Activated gamma-delta T cell treated with Interleukin-2 at 50 U/mL for 16 hours (primary cell): Measurements from ENCODE around the gene CENPO.

Source experiments
- DNase-seq: peaks from one replicate; pipeline ENCODE4 v3.0.0-alpha.2; 2020

The CENPO gene

GRCh38 chr2:24792874-24793760 is at the start of gene CENPO, which contains the start of gene PTRHD1:
TSS of gene CENPO (plus strand) at chr2:24793425. CDS start at chr2:24793920, 495 bp downstream.
TSS of gene PTRHD1 (minus strand) at chr2:24793391. CDS start at chr2:24793377, 14 bp downstream.
- DNase-seq, result peak; percentile 94

- DNase-seq, result no peak
Observed at GRCh38 chr2:24743924-24744323, 49.3 kb upstream of the CENPO start.

- DNase-seq, result no peak
Observed at GRCh38 chr2:24744356-24744755, 48.9 kb upstream of the CENPO start.

- no peak for DNase-seq
Observed at GRCh38 chr2:24745825-24746224, 47.4 kb upstream of the CENPO start.

GRCh38 chr2:24747299-24747698 is 45.9 kb upstream of the CENPO start:
- DNase-seq, result no peak

GRCh38 chr2:24749069-24749691 is 44.0 kb upstream of the CENPO start:
- no peak for DNase-seq

DNA sequence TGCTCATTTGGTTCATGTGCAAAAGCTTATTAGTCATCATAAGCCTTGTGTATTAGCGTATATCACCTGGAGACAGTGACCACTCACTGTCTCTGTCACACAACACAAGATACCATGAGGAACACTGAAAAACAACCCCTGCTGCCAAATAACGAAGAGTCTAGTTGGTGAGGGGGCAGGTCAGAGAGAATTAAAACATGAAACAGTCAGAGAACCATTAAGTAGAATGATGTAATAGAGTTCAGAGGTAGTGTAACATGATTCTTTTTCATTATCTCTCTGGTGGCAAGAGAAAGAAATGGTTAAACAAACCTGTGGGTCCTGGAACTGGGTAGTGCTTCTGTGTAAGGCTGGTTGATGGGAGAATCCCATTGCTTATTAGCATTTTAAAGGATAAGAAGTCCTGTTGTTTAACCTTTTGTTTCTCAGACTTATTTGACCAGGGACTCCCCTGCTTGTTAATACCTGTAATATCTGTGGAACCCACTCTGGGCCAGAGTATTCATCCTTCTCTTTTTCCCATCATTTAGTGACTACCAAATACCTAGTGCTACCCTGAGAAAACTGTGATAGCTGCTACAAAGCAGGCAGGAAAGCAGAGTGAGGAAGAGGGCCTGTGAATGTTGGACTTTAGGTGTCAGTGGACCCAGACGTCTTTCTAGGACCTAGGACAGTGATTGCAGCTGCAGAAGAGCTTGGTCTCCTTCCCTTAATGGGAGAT is 38.1 kb upstream of the CENPO start:
- no peak for DNase-seq

- no peak for DNase-seq
Observed at GRCh38 chr2:24756789-24757188, 36.4 kb upstream of the CENPO start.

GRCh38 chr2:24761866-24762265 is 31.4 kb upstream of the CENPO start:
- DNase-seq, result no peak

DNA sequence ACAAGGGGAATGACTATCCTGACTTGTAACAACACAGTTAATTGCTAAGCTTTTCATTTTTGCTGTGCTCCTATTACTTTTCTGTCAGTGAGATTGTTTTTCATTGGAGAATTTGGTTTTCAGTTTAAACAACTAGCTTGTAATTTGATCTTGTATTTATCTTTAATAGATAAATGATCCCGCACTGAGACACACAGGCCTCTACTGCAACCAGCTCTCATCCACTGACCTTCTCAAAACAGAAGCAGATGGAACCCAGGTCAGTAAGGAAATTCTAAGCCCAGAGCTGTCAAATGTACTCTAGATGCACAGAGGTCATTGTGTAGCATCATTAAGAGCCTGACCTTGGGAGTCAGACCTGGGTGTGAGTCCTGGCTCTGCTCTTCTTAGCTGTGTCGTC is 30.7 kb upstream of the CENPO start:
- no peak for DNase-seq

DNA sequence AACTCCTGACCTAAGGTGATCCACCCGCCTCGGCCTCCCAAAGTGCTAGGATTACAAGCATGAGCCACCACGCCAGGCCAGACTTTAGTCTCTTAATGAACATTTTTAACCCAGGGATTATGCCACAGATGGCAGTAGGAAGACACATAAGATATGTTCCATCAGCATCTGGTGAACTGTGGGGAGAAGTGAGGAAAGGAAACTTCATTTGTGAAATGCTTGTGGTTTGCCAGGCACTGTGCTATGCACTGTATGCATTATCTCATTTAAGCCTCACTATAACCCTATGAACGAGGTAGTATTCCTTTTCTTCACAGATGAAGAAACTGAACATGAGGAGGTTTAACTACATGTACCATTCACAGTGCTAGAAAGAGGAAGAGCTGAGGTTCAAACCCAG is 29.4 kb upstream of the CENPO start:
- DNase-seq, result no peak

DNA sequence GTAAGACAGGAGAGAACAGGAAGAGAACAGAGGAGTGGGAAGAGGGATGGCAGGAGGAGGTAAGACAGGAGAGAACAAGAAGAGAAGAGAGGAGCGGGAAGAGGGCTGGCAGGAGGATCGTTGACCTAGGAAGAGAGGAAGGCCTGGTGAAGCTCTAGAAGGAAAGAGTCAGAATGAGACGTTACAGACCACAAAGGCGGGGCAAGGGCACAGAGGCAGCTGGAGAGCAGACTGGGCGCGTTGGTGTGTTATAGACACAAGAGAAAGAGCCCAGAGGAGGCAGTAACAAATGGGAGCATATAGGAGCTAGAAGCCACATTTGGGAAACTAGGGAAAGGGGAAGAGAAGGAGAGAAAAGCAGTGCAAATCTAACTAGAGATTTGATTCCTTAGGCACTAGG is 26.6 kb upstream of the CENPO start:
- no peak for DNase-seq

- no peak for DNase-seq
Observed at GRCh38 chr2:24768013-24768412, 25.2 kb upstream of the CENPO start.

DNA sequence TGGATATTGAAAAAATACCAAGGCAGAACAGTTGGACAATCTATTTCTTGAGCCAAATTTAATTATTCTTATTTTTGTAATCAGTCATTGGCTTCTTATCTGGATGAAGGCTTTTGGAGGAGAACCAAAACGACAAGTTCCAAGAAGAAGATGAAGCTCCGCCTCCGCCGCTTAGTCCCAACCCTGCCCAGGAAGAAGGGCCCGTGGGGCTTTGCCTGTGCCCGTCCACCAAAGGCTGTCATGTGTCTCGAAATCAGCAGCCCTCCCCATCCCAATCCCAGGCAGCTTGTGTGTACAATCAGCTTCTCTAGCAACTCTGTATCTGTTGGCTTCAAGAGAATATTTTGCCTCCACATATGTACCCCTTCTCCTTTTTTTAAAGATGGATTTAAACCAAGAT is 24.6 kb upstream of the CENPO start:
- no peak for DNase-seq

DNA sequence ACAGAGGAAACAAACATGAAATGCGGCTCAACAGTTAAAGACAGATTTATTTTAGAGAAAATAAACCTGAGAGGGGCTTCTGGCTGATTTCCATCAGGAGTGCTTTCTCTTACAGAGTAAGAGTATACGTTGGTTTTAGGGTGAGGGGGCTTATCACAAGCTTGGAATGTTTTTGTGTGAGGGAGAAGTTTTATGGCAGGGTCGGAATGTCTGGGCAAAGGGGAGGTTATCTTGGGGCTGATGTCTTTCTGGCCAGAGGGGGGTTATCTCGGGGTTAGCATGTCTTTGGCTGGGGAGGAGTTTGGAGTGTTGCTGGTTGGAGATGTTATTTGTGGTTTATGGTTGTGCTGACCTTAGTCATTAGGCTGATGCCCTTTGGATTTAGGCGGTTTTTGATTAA is 22.2 kb upstream of the CENPO start:
- no peak for DNase-seq

- no peak for DNase-seq
Observed at GRCh38 chr2:24771764-24772586, 21.2 kb upstream of the CENPO start.

- no peak for DNase-seq
Observed at GRCh38 chr2:24774373-24774772, 18.9 kb upstream of the CENPO start.

DNA sequence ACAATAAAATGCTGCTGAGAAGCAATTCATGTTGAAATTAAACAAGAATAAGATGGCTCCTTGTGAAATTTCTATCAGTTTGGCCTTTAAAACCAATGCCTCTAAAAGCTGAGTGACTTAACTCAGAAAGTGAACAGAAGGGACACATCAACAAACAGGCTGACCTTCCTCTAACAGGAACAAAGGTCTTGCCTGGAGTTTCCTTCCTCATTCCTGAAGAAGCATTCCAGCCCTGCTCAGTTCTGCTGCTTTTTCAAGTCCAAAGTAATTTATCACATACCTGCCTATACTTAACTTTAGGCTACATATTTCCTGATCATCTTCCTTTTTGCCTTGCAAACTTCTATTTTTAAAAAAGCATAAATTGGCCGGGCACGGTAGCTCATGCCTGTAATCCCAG is 14.1 kb upstream of the CENPO start:
- DNase-seq, result no peak

DNA sequence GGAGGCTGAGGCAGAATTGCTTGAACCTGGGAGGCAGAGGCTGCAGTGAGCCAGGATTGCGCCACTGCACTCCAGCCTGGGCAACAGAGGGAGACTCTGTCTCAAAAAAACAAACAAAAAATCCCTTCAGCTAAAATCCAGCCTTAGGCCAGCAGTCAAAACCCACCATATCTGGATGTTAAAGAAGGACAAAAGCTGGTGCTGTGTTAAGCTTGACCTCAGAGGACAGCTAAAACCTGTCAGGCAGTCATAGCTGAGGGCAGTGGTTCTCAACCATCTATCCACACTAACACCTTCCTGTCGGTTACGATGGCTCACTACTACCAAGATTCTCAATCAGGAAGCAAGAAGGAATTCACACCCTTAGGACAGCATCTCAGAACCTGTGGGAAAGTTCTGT is 9.6 kb upstream of the CENPO start:
- no peak for DNase-seq

GRCh38 chr2:24785671-24786321 is 7.4 kb upstream of the CENPO start:
- DNase-seq, result no peak

- no peak for DNase-seq
Observed at GRCh38 chr2:24787532-24787931, 5.7 kb upstream of the CENPO start.

GRCh38 chr2:24788816-24789215 is 4.4 kb upstream of the CENPO start:
- no peak for DNase-seq
